CD4-positive, CD25-positive, alpha-beta regulatory T cell (primary cell): Measurements from ENCODE around the gene PSMD4. TPM values are rescaled to one million over a fixed set of nuclear protein-coding genes. Genes with fewer than 3 reads are reported as not detected.

ENCODE experiments used
- ATAC-seq, 2 donors: fragments of 150-1000 bp; cut with Tn5 transposase; one replicate each; pipeline ENCODE4 v1.10.0; 2021; ENCODE audit warnings: low read depth in 2 of 2, moderate number of reproducible peaks in 2 of 2, moderate library complexity in 1 of 2
- DNase-seq, 3 donors: peaks; one replicate each; pipeline versions ENCODE4 v3.0.0 to v3.0.0-alpha.2; 2012 to 2022; ENCODE audit warnings: mixed read lengths in 1 of 3
- H3K27ac ChIP-seq: one replicate; pipeline ENCODE4 v1.7.0; 2013; ENCODE audit warnings: mild to moderate bottlenecking, low read length; ENCODE audit not compliant: insufficient read depth, poor library complexity, severe bottlenecking
- H3K27me3 ChIP-seq: one replicate; pipeline ENCODE4 v1.7.0; 2013; ENCODE audit warnings: low read length; ENCODE audit not compliant: control insufficient read depth, insufficient read depth
- H3K36me3 ChIP-seq: one replicate; pipeline ENCODE4 v1.7.0; 2013; ENCODE audit warnings: mild to moderate bottlenecking, low read length, moderate library complexity; ENCODE audit not compliant: control insufficient read depth, insufficient read depth
- H3K4me1 ChIP-seq: 2 replicates; pipeline ENCODE4 v1.7.0; 2013; ENCODE audit warnings: mild to moderate bottlenecking, low read length; ENCODE audit not compliant: insufficient read depth, control insufficient read depth, poor library complexity, severe bottlenecking
- H3K4me3 ChIP-seq: one replicate; pipeline ENCODE4 v1.7.0; 2013; ENCODE audit warnings: low read depth, mild to moderate bottlenecking, low read length, moderate library complexity
- H3K9me3 ChIP-seq, 2 experiments: 1 replicate in 1 of 2; 2 replicates in 1 of 2; pipeline ENCODE4 v1.7.0; 2013; ENCODE audit warnings: low read length in 2 of 2, mild to moderate bottlenecking in 1 of 2, moderate library complexity in 1 of 2; ENCODE audit not compliant: control insufficient read depth in 2 of 2
- H3K27ac Mint-ChIP-seq, 3 donors: one replicate each; pipeline ENCODE4 v1.8.0; 2020 to 2022; ENCODE audit warnings: mild to moderate bottlenecking in 3 of 3, mixed read lengths in 3 of 3, moderate library complexity in 2 of 3
- H3K27me3 Mint-ChIP-seq: one replicate; pipeline ENCODE4 v1.8.0; 2022; ENCODE audit warnings: mild to moderate bottlenecking, mixed read lengths
- H3K36me3 Mint-ChIP-seq: one replicate; pipeline ENCODE4 v1.8.0; 2020; ENCODE audit warnings: mixed read lengths
- H3K4me1 Mint-ChIP-seq, 4 donors: one replicate each; pipeline ENCODE4 v1.8.0; 2020 to 2022; ENCODE audit warnings: mixed read lengths in 4 of 4, mild to moderate bottlenecking in 1 of 4
- H3K4me3 Mint-ChIP-seq, 4 donors: one replicate each; pipeline ENCODE4 v1.8.0; 2020 to 2022; ENCODE audit warnings: mild to moderate bottlenecking in 4 of 4, mixed read lengths in 4 of 4, moderate library complexity in 3 of 4
- H3K9me3 Mint-ChIP-seq, 7 donors: one replicate each; pipeline ENCODE4 v1.8.0; 2020 to 2022; ENCODE audit warnings: mixed read lengths in 7 of 7, mild to moderate bottlenecking in 3 of 7, moderate library complexity in 2 of 7
- polyA plus RNA-seq, 4 donors: library from polyadenylated mRNA; unstranded; fragments of 300-500 nt; fragmentation: Illumina TruSeq; gene quantifications; one replicate each; pipeline ENCODE4 v1.2.3, GENCODE V29; 2021
- total RNA-seq: library from RNA; stranded (reverse); gene quantifications from one replicate; pipeline ENCODE4 v1.2.3, GENCODE V29; 2022

PSMD4 gene
- total and polyA plus RNA-seq, 5 donors from 2014 or later, result 91.6 to 392 (median 276) TPM

- Mint-ChIP-seq H3K9me3 (no peaks in the 10 kb centered on the region), H3K36me3 (peaks cover 18% of the 10 kb centered on the region), H3K27me3 (no peaks in the 10 kb centered on the region), H3K4me3 (peak overlapping the region in 3 of 4 donors; percentile 21 to 58 (median 50)), H3K4me1 (peaks cover 0 to 45% (median 24%) of the 10 kb centered on the region in 4 donors), H3K27ac (no peak overlapping the region)
- Histone ChIP-seq H3K4me3 (no peak overlapping the region), H3K27me3 (no peaks in the 10 kb centered on the region), H3K9me3 (no peaks in the 10 kb centered on the region), H3K27ac (no peak overlapping the region), H3K36me3 (peaks cover 44% of the 10 kb centered on the region), H3K4me1 (peaks cover 17% of the 10 kb centered on the region)
- no peak for ATAC-seq
- DNase-seq, result no peak
Measured at GRCh38 chr1:151286619-151287340, 32.2 kb downstream of the PSMD4 start.

- Histone ChIP-seq H3K4me3 (no peak overlapping the region), H3K27me3 (no peaks in the 10 kb centered on the region), H3K36me3 (peaks cover 48% of the 10 kb centered on the region), H3K27ac (no peak overlapping the region), H3K4me1 (peaks cover 17% of the 10 kb centered on the region), H3K9me3 (no peaks in the 10 kb centered on the region)
- H3K27ac Mint-ChIP-seq, result no peak overlapping the region
- no peaks in the 10 kb centered on the region for H3K9me3 Mint-ChIP-seq
- peaks cover 18% of the 10 kb centered on the region for H3K36me3 Mint-ChIP-seq
- H3K27me3 Mint-ChIP-seq, result no peaks in the 10 kb centered on the region
- DNase-seq (no peak), ATAC-seq (no peak)
- H3K4me1 Mint-ChIP-seq, result peaks cover 0 to 43% (median 22%) of the 10 kb centered on the region in 4 donors
- peak overlapping the region in 1 of 4 donors; percentile 38 for H3K4me3 Mint-ChIP-seq
Measured at GRCh38 chr1:151287341-151287699, 32.8 kb downstream of the PSMD4 start.

GRCh38 chr1:151287767-151288500 is 33.4 kb downstream of the PSMD4 start:
- DNase-seq (no peak), ATAC-seq (no peak)
- H3K4me3 ChIP-seq, result no peak overlapping the region
- no peaks in the 10 kb centered on the region for H3K9me3 ChIP-seq
- Mint-ChIP-seq H3K9me3 (no peaks in the 10 kb centered on the region), H3K4me3 (no peak overlapping the region), H3K27ac (no peak overlapping the region), H3K4me1 (peaks cover 0 to 42% (median 24%) of the 10 kb centered on the region in 4 donors), H3K36me3 (peaks cover 22% of the 10 kb centered on the region), H3K27me3 (no peaks in the 10 kb centered on the region)
- peaks cover 54% of the 10 kb centered on the region for H3K36me3 ChIP-seq
- no peaks in the 10 kb centered on the region for H3K27me3 ChIP-seq
- peaks cover 14% of the 10 kb centered on the region for H3K4me1 ChIP-seq
- H3K27ac ChIP-seq, result no peak overlapping the region

GRCh38 chr1:151288502-151288901 is 34.0 kb downstream of the PSMD4 start:
- Mint-ChIP-seq H3K27ac (peak overlapping the region in 2 of 3 donors; percentile 62 to 66), H3K9me3 (no peaks in the 10 kb centered on the region)

GRCh38 chr1:151289080-151289935 is 34.8 kb downstream of the PSMD4 start:
- Mint-ChIP-seq H3K4me3 (peak overlapping the region in 1 of 4 donors; percentile 66), H3K27ac (peak overlapping the region in 2 of 3 donors; percentile 47 to 62), H3K36me3 (peaks cover 29% of the 10 kb centered on the region), H3K4me1 (peaks cover 0 to 31% (median 14%) of the 10 kb centered on the region in 4 donors), H3K9me3 (no peaks in the 10 kb centered on the region), H3K27me3 (no peaks in the 10 kb centered on the region)
- Histone ChIP-seq H3K4me1 (peaks cover under 1% of the 10 kb centered on the region), H3K4me3 (no peak overlapping the region), H3K9me3 (no peaks in the 10 kb centered on the region), H3K36me3 (peaks cover 68% of the 10 kb centered on the region), H3K27me3 (no peaks in the 10 kb centered on the region), H3K27ac (no peak overlapping the region)
- DNase-seq (no peak), ATAC-seq (no peak)

More at GRCh38 chr1:151288502-151288901, 34.0 kb downstream of the PSMD4 start:
- H3K4me3 Mint-ChIP-seq, result peak overlapping the region in 1 of 4 donors; percentile 66
- H3K4me1 Mint-ChIP-seq, result peaks cover 0 to 36% (median 22%) of the 10 kb centered on the region in 4 donors
- ATAC-seq (no peak), DNase-seq (no peak)
- H3K36me3 Mint-ChIP-seq, result peaks cover 25% of the 10 kb centered on the region
- peaks cover 60% of the 10 kb centered on the region for H3K36me3 ChIP-seq
- H3K27ac ChIP-seq, result no peak overlapping the region
- no peak overlapping the region for H3K4me3 ChIP-seq
- no peaks in the 10 kb centered on the region for H3K27me3 ChIP-seq
- no peaks in the 10 kb centered on the region for H3K27me3 Mint-ChIP-seq
- H3K9me3 ChIP-seq, result no peaks in the 10 kb centered on the region
- H3K4me1 ChIP-seq, result peaks cover 8% of the 10 kb centered on the region

GRCh38 chr1:151289991-151290708 is 35.6 kb downstream of the PSMD4 start:
- Histone ChIP-seq H3K9me3 (no peaks in the 10 kb centered on the region), H3K36me3 (peaks cover 77% of the 10 kb centered on the region), H3K27me3 (no peaks in the 10 kb centered on the region), H3K27ac (no peak overlapping the region), H3K4me3 (no peak overlapping the region), H3K4me1 (no peaks in the 10 kb centered on the region)
- Mint-ChIP-seq H3K9me3 (no peaks in the 10 kb centered on the region), H3K36me3 (peaks cover 33% of the 10 kb centered on the region), H3K4me3 (no peak overlapping the region), H3K27me3 (no peaks in the 10 kb centered on the region), H3K27ac (peak overlapping the region; percentile 43 to 51 (median 44)), H3K4me1 (peaks cover 0 to 25% (median 9%) of the 10 kb centered on the region in 4 donors)
- ATAC-seq, result no peak
- DNase-seq, result no peak

- H3K4me1 Mint-ChIP-seq, result peaks cover 0 to 22% (median 8%) of the 10 kb centered on the region in 4 donors
- H3K27me3 Mint-ChIP-seq, result no peaks in the 10 kb centered on the region
- Histone ChIP-seq H3K27me3 (no peaks in the 10 kb centered on the region), H3K4me3 (no peak overlapping the region), H3K9me3 (no peaks in the 10 kb centered on the region), H3K36me3 (peaks cover 83% of the 10 kb centered on the region), H3K4me1 (no peaks in the 10 kb centered on the region), H3K27ac (no peak overlapping the region)
- DNase-seq, result no peak
- no peak overlapping the region for H3K27ac Mint-ChIP-seq
- H3K36me3 Mint-ChIP-seq, result peaks cover 32% of the 10 kb centered on the region
- H3K9me3 Mint-ChIP-seq, result no peaks in the 10 kb centered on the region
- no peak for ATAC-seq
- no peak overlapping the region for H3K4me3 Mint-ChIP-seq
Measured at GRCh38 chr1:151290709-151291303, 36.3 kb downstream of the PSMD4 start.
